NCI-H1694 treated with DMSO at 0.1 percent for 48 hours (cell line): ENCODE data around the gene ANKIB1.

Experiments
- DNase-seq: peaks from one replicate; lab custom pipeline; 2025; lab: John Stamatoyannopoulos, UW

ANKIB1 gene

GRCh38 chr7:92266415-92267241 is 20.9 kb downstream of the ANKIB1 start:
- no peak for DNase-seq

DNA sequence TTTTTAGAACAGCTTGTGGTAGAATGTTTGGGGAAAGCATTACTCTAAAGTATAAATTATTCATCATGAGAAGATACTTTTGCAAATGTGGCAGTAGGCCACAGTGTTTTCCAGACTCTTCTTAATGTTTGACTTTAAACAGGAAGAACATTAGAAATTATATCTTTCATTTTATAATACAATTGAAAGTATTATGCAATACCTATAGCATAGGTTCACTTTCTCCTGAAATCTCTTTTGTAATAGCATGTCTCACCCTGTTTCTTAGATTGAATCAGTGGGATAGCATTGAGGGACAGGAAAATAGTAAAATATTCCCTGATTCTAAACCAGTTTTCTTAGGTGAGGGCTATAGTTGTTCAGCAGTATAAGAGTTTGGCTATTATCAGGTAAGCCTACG is 23.1 kb downstream of the ANKIB1 start:
- no peak for DNase-seq

GRCh38 chr7:92275327-92275726 is 29.6 kb downstream of the ANKIB1 start:
- DNase-seq, result no peak

DNA sequence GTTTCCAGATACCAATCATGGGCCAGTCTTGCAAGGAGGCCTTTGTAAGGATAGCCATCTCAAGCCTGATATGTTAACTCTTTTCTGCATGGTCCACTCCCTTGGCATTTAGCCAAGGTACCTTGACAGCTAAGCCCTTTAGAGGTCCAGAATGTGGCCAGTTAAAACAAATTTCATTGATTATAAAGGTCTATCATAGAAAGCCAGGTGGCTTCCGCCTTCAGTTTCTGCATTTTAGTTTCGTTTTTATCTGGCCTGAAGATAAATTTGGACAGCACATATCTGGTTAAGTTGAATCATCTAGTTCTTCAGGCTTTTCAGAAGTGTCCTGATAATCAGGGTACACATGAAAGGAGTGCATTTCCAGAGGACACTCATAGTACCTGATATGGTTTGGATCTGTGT is 30.7 kb downstream of the ANKIB1 start:
- DNase-seq, result no peak

DNA sequence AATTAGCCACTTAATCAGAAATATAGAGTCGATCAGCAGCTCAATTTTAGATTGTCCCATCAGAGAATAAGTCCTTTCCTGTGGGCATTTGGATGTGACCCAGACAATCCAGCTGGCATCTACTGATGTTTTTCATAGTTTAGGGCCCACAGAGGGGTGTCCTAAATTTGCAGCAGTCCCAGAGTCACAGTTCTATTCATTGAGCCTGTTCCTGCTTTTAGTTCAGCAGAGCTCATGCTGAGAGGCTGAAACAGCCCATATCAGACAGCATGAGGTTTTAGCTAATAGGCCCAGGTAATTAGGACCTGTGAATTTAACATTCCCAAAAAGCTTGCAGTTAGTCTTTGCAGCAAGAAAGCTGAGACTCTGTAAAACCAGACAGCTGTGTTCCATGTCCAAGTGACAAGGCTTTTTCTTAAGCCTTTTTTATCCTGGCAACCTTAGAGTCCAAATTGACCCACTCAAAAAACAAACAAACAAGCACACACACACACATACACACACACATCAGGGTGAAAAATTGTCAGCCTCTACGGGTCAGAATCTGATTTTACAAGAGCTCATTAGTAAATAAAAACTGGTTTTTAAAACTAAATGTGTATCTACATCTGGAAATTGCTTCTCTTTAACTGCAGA is 33.7 kb downstream of the ANKIB1 start:
- DNase-seq, result no peak

GRCh38 chr7:92281031-92281430 is 35.3 kb downstream of the ANKIB1 start:
- DNase-seq, result no peak

GRCh38 chr7:92282221-92282814 is 36.5 kb downstream of the ANKIB1 start:
- no peak for DNase-seq

- no peak for DNase-seq
Observed at GRCh38 chr7:92282930-92283329, 37.2 kb downstream of the ANKIB1 start.

DNA sequence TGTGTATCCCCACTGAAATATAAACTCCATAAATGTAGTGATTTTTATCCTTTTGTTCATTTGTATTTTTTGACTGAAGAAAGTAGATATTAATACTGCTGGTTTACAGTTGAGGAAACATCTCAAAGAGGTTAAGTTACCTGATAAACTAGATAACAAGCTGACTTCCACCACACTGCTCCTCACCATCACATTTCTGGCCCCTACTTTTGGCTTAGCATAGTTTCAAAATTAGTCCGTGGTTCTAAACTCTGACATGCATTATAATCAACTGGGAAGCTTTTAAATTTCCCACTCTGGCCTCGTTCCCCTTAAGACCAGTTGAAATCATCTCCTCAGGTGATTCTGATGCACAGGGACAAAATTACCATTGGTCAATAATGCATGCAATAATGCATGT is 43.5 kb downstream of the ANKIB1 start:
- DNase-seq, result no peak

- no peak for DNase-seq
Observed at GRCh38 chr7:92292981-92293380, 47.2 kb downstream of the ANKIB1 start.

DNA sequence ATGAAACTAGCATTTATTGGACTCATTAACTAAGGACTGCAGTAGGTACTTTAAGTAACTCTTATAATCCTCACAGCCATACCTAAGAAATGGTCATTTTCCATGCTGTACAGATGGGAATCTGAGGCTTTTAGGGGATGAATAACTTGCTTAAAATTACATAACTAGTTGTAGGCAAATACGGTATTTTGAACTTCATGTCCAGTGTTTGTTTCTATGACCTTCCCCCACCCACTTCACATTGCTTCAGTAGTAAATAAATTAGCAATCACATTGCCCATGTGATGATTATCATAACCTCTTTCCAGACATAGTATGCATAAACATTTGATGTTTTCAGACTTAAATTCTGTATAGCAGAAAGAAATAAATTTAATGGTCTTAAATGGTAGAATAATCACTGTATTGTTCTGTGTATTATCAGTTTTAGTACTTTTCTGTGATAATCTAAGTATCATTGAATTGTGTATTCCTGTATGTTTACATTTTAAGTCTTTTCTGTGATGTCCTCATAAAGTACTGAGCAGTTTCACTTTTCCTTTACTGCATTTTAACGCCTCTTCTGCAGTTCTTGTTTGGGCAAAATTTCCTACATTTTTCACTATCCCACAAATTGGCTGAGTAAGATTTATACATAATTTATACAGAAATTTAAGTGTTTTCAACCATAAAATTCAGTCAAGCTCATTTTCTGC is 48.3 kb downstream of the ANKIB1 start:
- no peak for DNase-seq

GRCh38 chr7:92295391-92295790 is 49.6 kb downstream of the ANKIB1 start:
- DNase-seq, result no peak

GRCh38 chr7:92296235-92296634 is 50.5 kb downstream of the ANKIB1 start:
- no peak for DNase-seq

GRCh38 chr7:92296880-92297445 is 51.2 kb downstream of the ANKIB1 start:
- DNase-seq, result no peak

DNA sequence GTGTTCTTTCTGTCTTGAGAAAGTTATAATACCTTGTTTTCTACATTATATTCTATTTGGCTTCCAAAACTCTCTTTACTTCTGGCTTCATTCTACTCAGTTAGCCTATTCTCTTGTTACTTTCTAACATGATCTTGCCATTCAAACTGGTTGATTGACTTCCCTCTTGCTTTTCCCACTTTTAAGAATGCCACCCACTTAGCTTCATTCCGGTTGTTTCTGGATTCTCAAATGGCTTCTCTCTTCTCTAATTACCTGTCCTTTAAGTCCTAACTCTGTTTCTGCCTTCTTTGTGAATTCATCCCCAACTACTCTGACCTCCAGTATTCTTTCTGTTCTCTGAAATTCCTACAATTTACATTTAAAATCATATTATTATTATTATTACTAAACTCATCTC is 52.0 kb downstream of the ANKIB1 start:
- no peak for DNase-seq

- DNase-seq, result no peak
Observed at GRCh38 chr7:92303761-92304160, 58.0 kb downstream of the ANKIB1 start.

DNA sequence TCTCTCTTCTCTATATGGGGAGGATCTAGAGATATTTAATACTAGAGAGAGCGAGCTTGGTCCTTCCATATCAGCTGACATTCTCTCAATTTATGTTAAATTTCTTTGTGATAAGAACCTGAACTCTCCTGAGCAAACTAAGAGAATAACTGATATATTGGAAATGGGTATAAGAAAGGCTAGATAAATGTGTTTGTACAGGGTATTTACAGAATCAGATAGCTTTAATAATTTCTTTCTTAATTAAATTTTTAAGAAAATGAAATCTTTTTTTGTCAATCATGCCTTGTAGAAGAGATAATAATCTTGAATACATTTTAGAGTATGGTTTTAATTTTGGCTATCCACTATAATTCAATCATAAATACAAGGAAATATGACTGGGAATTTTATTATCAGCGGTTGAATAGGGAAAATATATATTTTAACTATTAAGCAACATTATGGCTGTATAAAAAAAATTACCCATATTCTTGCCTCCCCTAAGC is 58.7 kb downstream of the ANKIB1 start:
- no peak for DNase-seq

DNA sequence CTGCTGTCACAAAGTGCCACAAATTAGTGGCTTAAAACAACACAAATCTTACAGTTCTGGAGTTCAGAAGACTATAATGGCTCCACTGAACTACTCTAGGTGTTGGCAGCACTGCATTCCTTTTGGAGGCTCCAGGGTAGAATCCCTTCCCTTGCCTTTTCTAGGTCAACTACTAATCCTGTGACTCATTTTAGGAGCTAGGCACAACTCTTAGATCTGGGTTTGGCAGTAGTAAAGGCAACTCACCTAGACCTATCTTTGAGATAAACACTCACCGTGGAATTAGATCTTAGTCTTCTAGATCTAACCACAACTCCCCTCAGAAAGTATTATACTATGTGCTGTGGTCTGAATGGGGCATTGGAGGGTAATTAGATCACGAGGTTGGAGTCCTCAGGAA is 60.4 kb downstream of the ANKIB1 start:
- DNase-seq, result no peak

- no peak for DNase-seq
Observed at GRCh38 chr7:92313055-92313454, 67.3 kb downstream of the ANKIB1 start.

DNA sequence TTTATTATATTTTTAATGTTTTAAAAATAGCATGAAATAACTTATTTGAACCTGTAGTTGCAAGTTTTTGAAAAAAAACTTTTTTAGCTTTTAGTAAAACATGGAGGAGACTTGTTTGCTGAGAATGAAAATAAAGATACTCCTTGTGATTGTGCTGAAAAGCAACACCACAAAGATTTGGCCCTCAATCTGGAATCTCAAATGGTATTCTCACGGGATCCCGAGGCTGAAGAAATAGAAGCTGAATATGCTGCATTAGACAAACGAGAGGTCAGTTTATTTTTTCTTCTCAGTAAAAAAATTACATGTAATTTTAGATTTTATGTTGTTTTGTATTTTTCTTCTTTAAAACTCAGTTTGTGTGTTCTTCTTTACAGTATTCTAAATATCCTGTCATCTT is 73.5 kb downstream of the ANKIB1 start:
- DNase-seq, result no peak

GRCh38 chr7:92325173-92325572 is 79.4 kb downstream of the ANKIB1 start:
- no peak for DNase-seq

DNA sequence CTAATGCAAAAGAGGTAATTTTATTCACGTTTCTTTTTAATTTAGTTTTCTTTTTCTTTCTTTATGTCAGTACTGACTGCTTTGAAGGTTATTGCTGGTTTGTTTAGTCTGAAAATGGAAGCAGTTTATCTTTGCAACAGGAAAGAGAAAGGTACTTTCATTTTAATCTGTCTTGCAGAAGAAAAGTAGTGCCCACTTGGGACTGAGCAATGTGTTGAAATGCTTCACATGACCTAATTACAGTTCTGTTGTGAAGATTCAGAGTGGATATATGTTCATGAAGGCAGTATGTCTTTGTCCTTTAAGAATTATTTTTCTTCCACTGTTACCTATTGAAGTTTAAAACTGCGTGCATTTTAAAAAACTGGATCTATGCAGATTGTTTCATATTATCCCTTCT is 80.1 kb downstream of the ANKIB1 start:
- no peak for DNase-seq
